ENCODE results near the gene RPS16. TPM values are rescaled to one million over a fixed set of nuclear protein-coding genes. Genes with fewer than 3 reads are reported as not detected.

The RPS16 gene
- total and polyA plus RNA-seq, 2 of the 13 experiments (the other 11 are each of a cell fraction or from before 2014, with no cell fraction given) = 488 to 2,583 TPM

GRCh38 chr19:39445196-39446111 is 9.7 kb upstream of the RPS16 start, which contains the start of gene SUPT5H (continued):
- TF ChIP-seq ZNF646 (CRISPR knock-in tag; IDR thresholded peaks at IDR 0.05) (no peak), DNMT3B (CRISPR knock-in tag; conservative IDR thresholded peaks at IDR 0.05) (peak; percentile 38; the same call in 1 of the 2 replicates), LRRFIP1 (CRISPR knock-in tag; conservative IDR thresholded peaks at IDR 0.05) (no peak), PCBP1 (IDR thresholded peaks at IDR 0.05; ENCODE audit: borderline replicate concordance, low read depth, low read length) (peak; percentile 75; the same call in 1 of the 2 replicates), ZNF569 (CRISPR knock-in tag; IDR thresholded peaks at IDR 0.05; ENCODE audit: borderline replicate concordance) (no peak), ZNF251 (CRISPR knock-in tag; IDR thresholded peaks at IDR 0.05) (no peak), GLI4 (CRISPR knock-in tag; IDR thresholded peaks at IDR 0.05; ENCODE audit: borderline replicate concordance) (no peak), TRIM24 (CRISPR knock-in tag; IDR thresholded peaks at IDR 0.05) (no peak), ATM (IDR thresholded peaks at IDR 0.05; ENCODE audit: borderline replicate concordance) (no peak), GMEB1 (CRISPR knock-in tag; IDR thresholded peaks at IDR 0.05; ENCODE audit: borderline replicate concordance) (peak; percentile 85), PLSCR1 (CRISPR knock-in tag; IDR thresholded peaks at IDR 0.05; ENCODE audit: borderline replicate concordance) (0 out of 2 replicates have a peak, but pooled peaks have one; percentile 20), ZFP1 (CRISPR knock-in tag; IDR thresholded peaks at IDR 0.05) (no peak), ZNF552 (CRISPR knock-in tag; IDR thresholded peaks at IDR 0.05; ENCODE audit: borderline replicate concordance) (no peak; the same call in 1 of the 2 replicates), MXI1 (IDR thresholded peaks at IDR 0.05; ENCODE audit: borderline replicate concordance, low read depth, low read length) (peak; percentile 94), RAD21 (CRISPR knock-in tag; IDR thresholded peaks at IDR 0.05) (0 out of 2 replicates have a peak, but pooled peaks have one; percentile 5), ARHGAP35 (CRISPR knock-in tag; IDR thresholded peaks at IDR 0.05; ENCODE audit: borderline replicate concordance) (no peak)

Measured in HepG2 (cell line).